ENCODE data around the gene TBK1.

DNA sequence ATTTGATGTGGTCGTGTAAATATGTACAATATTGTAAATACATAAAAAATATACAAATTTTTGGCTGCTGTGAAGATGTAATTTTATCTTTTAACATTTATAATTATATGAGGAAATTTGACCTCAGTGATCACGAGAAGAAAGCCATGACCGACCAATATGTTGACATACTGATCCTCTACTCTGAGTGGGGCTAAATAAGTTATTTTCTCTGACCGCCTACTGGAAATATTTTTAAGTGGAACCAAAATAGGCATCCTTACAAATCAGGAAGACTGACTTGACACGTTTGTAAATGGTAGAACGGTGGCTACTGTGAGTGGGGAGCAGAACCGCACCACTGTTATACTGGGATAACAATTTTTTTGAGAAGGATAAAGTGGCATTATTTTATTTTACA is 49.6 kb downstream of the TBK1 start:
- TF ChIP-seq POLR2AphosphoS5 (IDR thresholded peaks at IDR 0.05; ENCODE audit: insufficient read depth in 1 of 2, low read depth in 1 of 2) (no peak), POLR2A (IDR thresholded peaks at IDR 0.05) (no peak)
- TF ChIP-seq, protein P1, sequence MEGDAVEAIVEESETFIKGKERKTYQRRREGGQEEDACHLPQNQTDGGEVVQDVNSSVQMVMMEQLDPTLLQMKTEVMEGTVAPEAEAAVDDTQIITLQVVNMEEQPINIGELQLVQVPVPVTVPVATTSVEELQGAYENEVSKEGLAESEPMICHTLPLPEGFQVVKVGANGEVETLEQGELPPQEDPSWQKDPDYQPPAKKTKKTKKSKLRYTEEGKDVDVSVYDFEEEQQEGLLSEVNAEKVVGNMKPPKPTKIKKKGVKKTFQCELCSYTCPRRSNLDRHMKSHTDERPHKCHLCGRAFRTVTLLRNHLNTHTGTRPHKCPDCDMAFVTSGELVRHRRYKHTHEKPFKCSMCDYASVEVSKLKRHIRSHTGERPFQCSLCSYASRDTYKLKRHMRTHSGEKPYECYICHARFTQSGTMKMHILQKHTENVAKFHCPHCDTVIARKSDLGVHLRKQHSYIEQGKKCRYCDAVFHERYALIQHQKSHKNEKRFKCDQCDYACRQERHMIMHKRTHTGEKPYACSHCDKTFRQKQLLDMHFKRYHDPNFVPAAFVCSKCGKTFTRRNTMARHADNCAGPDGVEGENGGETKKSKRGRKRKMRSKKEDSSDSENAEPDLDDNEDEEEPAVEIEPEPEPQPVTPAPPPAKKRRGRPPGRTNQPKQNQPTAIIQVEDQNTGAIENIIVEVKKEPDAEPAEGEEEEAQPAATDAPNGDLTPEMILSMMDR (IDR thresholded peaks at IDR 0.05) = no peak
